Trophoblast cell (in vitro differentiated cells and primary cell): Measurements from ENCODE around the gene JAKMIP3.

Experiments used
- DNase-seq, 2 donors: peaks; one replicate each; pipeline ENCODE4 v3.0.0-alpha.2; 2016
- H2AFZ ChIP-seq: 2 replicates; pipeline ENCODE4 v1.6.1; 2013; ENCODE audit warnings: low read length, moderate library complexity, mild to moderate bottlenecking; ENCODE audit not compliant: insufficient read depth, poor library complexity
- H2AK5ac ChIP-seq: 2 replicates; pipeline ENCODE4 v1.6.1; 2013; ENCODE audit warnings: mild to moderate bottlenecking, low read length
- H2BK120ac ChIP-seq: 2 replicates; pipeline ENCODE4 v1.6.1; 2013; ENCODE audit warnings: low read length, mild to moderate bottlenecking, moderate library complexity; ENCODE audit not compliant: insufficient read depth, poor library complexity
- H2BK12ac ChIP-seq: 2 replicates; pipeline ENCODE4 v1.6.1; 2013; ENCODE audit warnings: mild to moderate bottlenecking, low read length, moderate library complexity
- H2BK5ac ChIP-seq: 2 replicates; pipeline ENCODE4 v1.6.1; 2013; ENCODE audit warnings: low read length, low read depth, moderate library complexity, mild to moderate bottlenecking; ENCODE audit not compliant: poor library complexity
- H3K14ac ChIP-seq: 2 replicates; pipeline ENCODE4 v1.6.1; 2013; ENCODE audit warnings: mild to moderate bottlenecking, low read length
- H3K18ac ChIP-seq: 2 replicates; pipeline ENCODE4 v1.6.1; 2013; ENCODE audit warnings: mild to moderate bottlenecking, low read length
- H3K23ac ChIP-seq: 2 replicates; pipeline ENCODE4 v1.6.1; 2013; ENCODE audit warnings: low read length
- H3K27ac ChIP-seq: 2 replicates; pipeline ENCODE4 v1.5.1; 2013; ENCODE audit warnings: low read depth, mild to moderate bottlenecking, inconsistent platforms, low read length, moderate library complexity
- H3K27me3 ChIP-seq: 2 replicates; pipeline ENCODE4 v1.6.1; 2013; ENCODE audit warnings: inconsistent platforms, mild to moderate bottlenecking, low read length, moderate library complexity; ENCODE audit not compliant: insufficient read depth
- H3K36me3 ChIP-seq, 2 experiments: 1 replicate in 1 of 2; 2 replicates in 1 of 2; pipeline ENCODE4 v1.6.1; 2013; ENCODE audit warnings: low read length in 2 of 2, mild to moderate bottlenecking in 2 of 2, moderate library complexity in 1 of 2; ENCODE audit not compliant: insufficient read depth in 2 of 2, control insufficient read depth in 1 of 2
- H3K4ac ChIP-seq: 2 replicates; pipeline ENCODE4 v1.6.1; 2013; ENCODE audit warnings: low read depth, mild to moderate bottlenecking, low read length, moderate library complexity
- H3K4me1 ChIP-seq, 2 experiments: 1 replicate in 1 of 2; 2 replicates in 1 of 2; pipeline ENCODE4 v1.6.1; 2013; ENCODE audit warnings: low read length in 2 of 2, mild to moderate bottlenecking in 2 of 2, moderate library complexity in 1 of 2; ENCODE audit not compliant: insufficient read depth in 2 of 2, control insufficient read depth in 1 of 2
- H3K4me2 ChIP-seq: 2 replicates; pipeline ENCODE4 v1.6.1; 2013; ENCODE audit warnings: inconsistent platforms, mild to moderate bottlenecking, low read length, moderate library complexity
- H3K4me3 ChIP-seq: 2 replicates; pipeline ENCODE4 v1.5.1; 2013; ENCODE audit warnings: mild to moderate bottlenecking, low read depth, low read length, inconsistent platforms
- H3K79me1 ChIP-seq: one replicate; pipeline ENCODE4 v1.6.1; 2013; ENCODE audit warnings: low read length
- H3K79me2 ChIP-seq: 2 replicates; pipeline ENCODE4 v1.6.1; 2013; ENCODE audit warnings: low read length, mild to moderate bottlenecking; ENCODE audit not compliant: control insufficient read depth, insufficient read depth, poor library complexity
- H3K9ac ChIP-seq: 2 replicates; pipeline ENCODE4 v1.6.1; 2013; ENCODE audit warnings: mild to moderate bottlenecking, low read length
- H3K9me3 ChIP-seq: 2 replicates; pipeline ENCODE4 v1.6.1; 2013; ENCODE audit warnings: low read depth, mild to moderate bottlenecking, control low read depth, inconsistent platforms, low read length; ENCODE audit not compliant: insufficient read depth
- H4K12ac ChIP-seq: 2 replicates; pipeline ENCODE4 v1.6.1; 2013; ENCODE audit warnings: low read depth, mild to moderate bottlenecking, low read length, moderate library complexity
- H4K8ac ChIP-seq: 2 replicates; pipeline ENCODE4 v1.6.1; 2013; ENCODE audit warnings: low read depth, mild to moderate bottlenecking, low read length, moderate library complexity
- H4K91ac ChIP-seq: one replicate; pipeline ENCODE4 v1.6.1; 2013; ENCODE audit warnings: low read depth, mild to moderate bottlenecking, low read length, moderate library complexity
- WGBS: extraction: QIAGEN DNeasy Blood & Tissue Kit; methylation state at CpG from one replicate; pipeline ENCODE4 v1.1.7; 2013; ENCODE audit warnings: missing lambda C conversion rate; ENCODE audit not compliant: insufficient read length, insufficient coverage; ENCODE audit errors: extremely low coverage; 5-methylcytosine and 5-hydroxymethylcytosine counted together

Gene JAKMIP3

DNA sequence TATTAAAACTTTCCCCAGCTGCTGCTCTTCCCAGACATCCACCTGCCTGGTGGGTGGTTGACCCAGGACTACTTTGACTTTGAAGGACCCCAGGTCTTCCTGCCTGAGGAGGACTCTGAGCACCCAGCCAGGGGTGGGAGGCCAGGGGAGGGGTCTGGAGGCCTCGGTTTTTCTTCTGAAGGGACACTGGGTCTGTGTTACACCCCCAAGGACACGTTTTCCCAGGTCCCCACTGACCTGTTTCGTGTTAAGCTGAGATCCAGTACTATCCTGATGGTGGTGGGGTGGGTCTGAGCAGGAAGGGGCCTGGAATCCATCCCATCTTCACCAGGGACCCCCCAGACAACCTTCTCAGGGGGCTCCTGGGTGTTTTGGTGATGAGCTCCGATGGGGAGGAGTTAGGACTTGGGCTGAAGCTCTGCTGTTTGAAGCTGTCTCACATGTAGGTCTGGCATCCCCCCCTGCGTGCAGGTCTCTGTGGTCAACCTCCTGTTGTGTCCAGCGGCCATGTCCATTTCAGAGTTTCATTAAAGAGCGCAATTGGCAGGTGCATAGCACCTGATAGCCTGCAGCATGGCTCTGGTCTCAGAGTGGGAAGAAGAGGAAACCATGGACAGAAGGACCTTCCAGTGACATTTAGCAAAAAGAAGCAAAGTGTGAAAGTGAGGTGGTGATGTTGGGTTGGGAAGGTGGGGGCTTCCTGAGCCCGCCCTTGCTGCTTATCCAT is 3.5 kb downstream of the JAKMIP3 start:
- H2BK12ac ChIP-seq = no peak overlapping the region
- no peak overlapping the region for H3K18ac ChIP-seq
- DNase-seq = no peak
- no peak overlapping the region for H3K27ac ChIP-seq
- no peaks in the 10 kb centered on the region for H3K9me3 ChIP-seq
- no CpG with 5 or more reads among the region's 8 CpGs for WGBS
- H3K4me2 ChIP-seq = no peak overlapping the region
- no peak overlapping the region for H2BK120ac ChIP-seq
- H3K27me3 ChIP-seq = no peaks in the 10 kb centered on the region
- H2AK5ac ChIP-seq = no peak overlapping the region
- no peak overlapping the region for H4K12ac ChIP-seq
- no peaks in the 10 kb centered on the region for H3K36me3 ChIP-seq
- no peak overlapping the region for H2BK5ac ChIP-seq
- no peak overlapping the region for H3K14ac ChIP-seq
- H3K23ac ChIP-seq = no peak overlapping the region
- H3K4me1 ChIP-seq = peaks cover 12 to 15% of the 10 kb centered on the region in 2 experiments
- no peak overlapping the region for H2AFZ ChIP-seq
- peak overlapping the region; percentile 3 for H3K4me3 ChIP-seq
- H4K91ac ChIP-seq = no peak overlapping the region
- no peaks in the 10 kb centered on the region for H3K79me1 ChIP-seq
- H3K9ac ChIP-seq = no peak overlapping the region
- H3K4ac ChIP-seq = no peak overlapping the region
- no peak overlapping the region for H4K8ac ChIP-seq
- H3K79me2 ChIP-seq = no peaks in the 10 kb centered on the region

DNA sequence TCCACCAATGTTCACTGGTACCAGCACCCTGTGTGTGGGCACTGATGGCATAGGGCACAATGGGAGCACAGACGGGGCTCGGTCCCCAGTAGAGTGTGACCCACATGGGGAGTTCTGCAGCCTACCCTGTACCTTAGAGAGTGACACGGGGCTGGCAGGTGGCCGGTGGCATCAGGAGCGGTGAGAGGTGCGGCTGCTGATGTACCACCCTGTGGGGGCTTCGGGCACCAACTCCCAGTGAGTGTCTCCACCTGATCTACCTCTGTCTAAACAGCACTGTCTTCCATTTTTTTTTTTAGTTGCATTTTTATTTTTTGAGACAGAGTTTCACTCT is 4.1 kb downstream of the JAKMIP3 start:
- H3K9me3 ChIP-seq = no peaks in the 10 kb centered on the region
- H2BK120ac ChIP-seq = no peak overlapping the region
- H2AK5ac ChIP-seq = no peak overlapping the region
- H4K91ac ChIP-seq = no peak overlapping the region
- no peak overlapping the region for H2BK12ac ChIP-seq
- H3K23ac ChIP-seq = no peak overlapping the region
- peak overlapping the region; percentile 3 for H3K4me3 ChIP-seq
- H2AFZ ChIP-seq = no peak overlapping the region
- H3K4ac ChIP-seq = no peak overlapping the region
- H4K12ac ChIP-seq = no peak overlapping the region
- H3K79me2 ChIP-seq = no peaks in the 10 kb centered on the region
- H3K4me1 ChIP-seq = peaks cover 10 to 12% of the 10 kb centered on the region in 2 experiments
- H2BK5ac ChIP-seq = no peak overlapping the region
- H3K27ac ChIP-seq = no peak overlapping the region
- H3K79me1 ChIP-seq = no peaks in the 10 kb centered on the region
- WGBS = no CpG with 5 or more reads among the region's 7 CpGs
- no peaks in the 10 kb centered on the region for H3K36me3 ChIP-seq
- H4K8ac ChIP-seq = no peak overlapping the region
- no peak overlapping the region for H3K9ac ChIP-seq
- H3K14ac ChIP-seq = no peak overlapping the region
- H3K27me3 ChIP-seq = no peaks in the 10 kb centered on the region
- no peak for DNase-seq
- H3K4me2 ChIP-seq = no peak overlapping the region
- no peak overlapping the region for H3K18ac ChIP-seq

DNA sequence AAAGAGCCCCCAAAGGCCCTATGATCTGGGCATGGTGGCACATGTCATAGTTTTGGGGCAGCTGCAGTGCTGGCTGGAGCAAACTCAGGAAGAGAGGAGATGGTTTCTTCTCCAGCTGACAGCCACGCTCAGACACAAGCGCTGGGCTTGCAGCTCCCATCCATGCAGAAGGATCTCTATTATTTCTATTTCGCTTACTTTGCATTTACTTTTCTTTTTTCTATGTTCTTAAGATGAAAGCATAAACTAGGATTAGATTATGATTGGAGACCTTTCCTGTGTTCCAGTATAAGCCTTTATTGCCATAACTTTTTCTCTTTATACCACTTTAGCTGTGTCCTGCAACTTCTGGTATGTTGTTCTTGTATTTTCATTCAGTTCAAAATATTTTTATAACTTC is 5.0 kb downstream of the JAKMIP3 start:
- Histone ChIP-seq H3K36me3 (no peaks in the 10 kb centered on the region), H3K18ac (no peak overlapping the region), H3K9ac (no peak overlapping the region), H3K9me3 (no peaks in the 10 kb centered on the region), H2BK12ac (no peak overlapping the region), H2BK5ac (no peak overlapping the region), H3K79me1 (no peaks in the 10 kb centered on the region), H3K4ac (no peak overlapping the region), H3K23ac (no peak overlapping the region), H3K4me1 (peaks cover 4 to 5% of the 10 kb centered on the region in 2 experiments), H3K4me2 (no peak overlapping the region), H3K4me3 (no peak overlapping the region), H3K27me3 (no peaks in the 10 kb centered on the region), H3K79me2 (no peaks in the 10 kb centered on the region), H3K27ac (no peak overlapping the region), H4K8ac (no peak overlapping the region), H4K91ac (no peak overlapping the region), H4K12ac (no peak overlapping the region), H2AFZ (no peak overlapping the region), H2BK120ac (no peak overlapping the region), H2AK5ac (no peak overlapping the region), H3K14ac (no peak overlapping the region)
- DNase-seq = no peak
- WGBS = no CpG with 5 or more reads among the region's 3 CpGs

DNA sequence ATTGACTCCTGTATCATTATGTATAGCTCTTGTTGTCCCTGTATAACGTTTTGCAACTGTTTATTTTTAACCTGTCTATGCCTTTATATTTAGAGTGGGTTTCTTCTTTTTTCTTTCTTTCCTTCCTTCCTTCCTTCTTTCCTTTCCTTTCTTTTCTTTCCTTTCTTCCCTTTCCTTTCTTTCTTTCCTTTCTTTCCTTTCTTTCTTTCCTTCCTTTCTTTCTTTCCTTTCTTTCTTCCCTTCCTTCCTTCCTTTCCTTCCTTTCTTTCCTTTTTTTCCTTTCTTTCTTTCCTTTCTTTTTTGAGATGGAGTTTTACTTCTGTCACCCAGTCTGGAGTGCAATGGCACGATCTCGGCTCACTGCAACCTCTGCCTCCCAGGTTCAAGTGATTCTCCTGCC is 5.9 kb downstream of the JAKMIP3 start:
- no CpG with 5 or more reads among the region's 3 CpGs for WGBS
- H3K23ac ChIP-seq = no peak overlapping the region

More for the DNA sequence above, 5.9 kb downstream of the JAKMIP3 start:
- H4K8ac ChIP-seq = no peak overlapping the region
- no peak overlapping the region for H4K12ac ChIP-seq
- no peaks in the 10 kb centered on the region for H3K9me3 ChIP-seq
- H3K14ac ChIP-seq = no peak overlapping the region
- H3K27ac ChIP-seq = no peak overlapping the region
- no peaks in the 10 kb centered on the region for H3K79me1 ChIP-seq
- no peak overlapping the region for H4K91ac ChIP-seq
- H3K27me3 ChIP-seq = no peaks in the 10 kb centered on the region
- no peak overlapping the region for H2AK5ac ChIP-seq
- no peak overlapping the region for H2BK12ac ChIP-seq
- no peak overlapping the region for H2AFZ ChIP-seq
- no peak overlapping the region for H3K4me2 ChIP-seq
- no peak overlapping the region for H3K9ac ChIP-seq
- no peaks in the 10 kb centered on the region for H3K36me3 ChIP-seq
- no peaks in the 10 kb centered on the region for H3K79me2 ChIP-seq
- no peak for DNase-seq
- H2BK5ac ChIP-seq = no peak overlapping the region
- H3K4me3 ChIP-seq = no peak overlapping the region
- H2BK120ac ChIP-seq = no peak overlapping the region
- no peak overlapping the region for H3K4ac ChIP-seq
- H3K4me1 ChIP-seq = no peaks in the 10 kb centered on the region
- no peak overlapping the region for H3K18ac ChIP-seq
